Fibroblast of upper back skin (primary cell): ENCODE results near the gene RAB11FIP5.
"Not testable (repeated sequence)": the region's sequence is repeated elsewhere in the genome, so short reads cannot be mapped to it uniquely, and the experiment has no call there.

Experiments
- DNase-seq: peaks from one replicate; pipeline ENCODE4 v3.0.0-alpha.2; 2013

Gene RAB11FIP5

GRCh38 chr2:73065070-73065469 lies 47.7 kb downstream of the RAB11FIP5 start:
- DNase-seq, result not testable (repeated sequence)

- peak; percentile 90 for DNase-seq
Observed at GRCh38 chr2:73063909-73064875, 48.6 kb downstream of the RAB11FIP5 start.

GRCh38 chr2:73063472-73063871 lies 49.3 kb downstream of the RAB11FIP5 start:
- no peak for DNase-seq

- DNase-seq, result no peak
Observed at GRCh38 chr2:73059106-73059505, 53.6 kb downstream of the RAB11FIP5 start.

- DNase-seq, result no peak
Observed at GRCh38 chr2:73054980-73055379, 57.8 kb downstream of the RAB11FIP5 start.

- no peak for DNase-seq
Observed at GRCh38 chr2:73053316-73054114, 59.2 kb downstream of the RAB11FIP5 start.

- DNase-seq, result peak; percentile 58
Observed at GRCh38 chr2:73050121-73050545, 62.6 kb downstream of the RAB11FIP5 start.

GRCh38 chr2:73043929-73044832 lies 68.6 kb downstream of the RAB11FIP5 start:
- DNase-seq, result no peak

- DNase-seq, result no peak
Observed at GRCh38 chr2:73043276-73043675, 69.5 kb downstream of the RAB11FIP5 start.

- DNase-seq, result no peak
Observed at GRCh38 chr2:73037947-73038585, 74.7 kb downstream of the RAB11FIP5 start.

- no peak for DNase-seq
Observed at GRCh38 chr2:73036766-73037165, 76.0 kb downstream of the RAB11FIP5 start.

GRCh38 chr2:73035899-73036711 lies 76.6 kb downstream of the RAB11FIP5 start:
- no peak for DNase-seq

- no peak for DNase-seq
Observed at GRCh38 chr2:73034661-73035375, 77.9 kb downstream of the RAB11FIP5 start.

GRCh38 chr2:73033766-73034381 lies 78.9 kb downstream of the RAB11FIP5 start:
- DNase-seq, result no peak

- DNase-seq, result no peak
Observed at GRCh38 chr2:73033142-73033765, 79.5 kb downstream of the RAB11FIP5 start.

GRCh38 chr2:73032702-73033097 lies 80.0 kb downstream of the RAB11FIP5 start:
- DNase-seq, result no peak

GRCh38 chr2:73031725-73032701 lies 80.7 kb downstream of the RAB11FIP5 start:
- no peak for DNase-seq

GRCh38 chr2:73031095-73031678 lies 81.6 kb downstream of the RAB11FIP5 start:
- no peak for DNase-seq
